ENCODE results near the gene RGS13.

Gene RGS13

GRCh38 chr1:192703283-192704206 is 67.6 kb downstream of the RGS13 start:
- Mint-ChIP-seq H3K4me3 (no peak overlapping the region), H3K27ac (no peak overlapping the region), H3K36me3 (ENCODE audit: low read depth) (no peaks in the 10 kb centered on the region), H3K9me3 (no peaks in the 10 kb centered on the region), H3K27me3 (ENCODE audit: low read depth, poor library complexity) (no peaks in the 10 kb centered on the region), H3K4me1 (peaks cover 5% of the 10 kb centered on the region)
- TF ChIP-seq CTCF (IDR thresholded peaks at IDR 0.05): no peak
- DNase-seq: no peak

GRCh38 chr1:192705510-192705909 is 69.6 kb downstream of the RGS13 start:
- TF ChIP-seq CTCF (IDR thresholded peaks at IDR 0.05): no peak
- no peak for DNase-seq
- H3K4me3 Mint-ChIP-seq: no peak overlapping the region
- no peaks in the 10 kb centered on the region for H3K9me3 Mint-ChIP-seq
- H3K27me3 Mint-ChIP-seq (ENCODE audit: low read depth, poor library complexity): no peaks in the 10 kb centered on the region
- H3K4me1 Mint-ChIP-seq: peaks cover 5% of the 10 kb centered on the region
- H3K27ac Mint-ChIP-seq: no peak overlapping the region
- H3K36me3 Mint-ChIP-seq (ENCODE audit: low read depth): no peaks in the 10 kb centered on the region

GRCh38 chr1:192706936-192707335 is 71.0 kb downstream of the RGS13 start:
- no peaks in the 10 kb centered on the region for H3K36me3 Mint-ChIP-seq (ENCODE audit: low read depth)
- H3K27ac Mint-ChIP-seq: no peak overlapping the region
- peaks cover 9% of the 10 kb centered on the region for H3K4me1 Mint-ChIP-seq
- no peaks in the 10 kb centered on the region for H3K27me3 Mint-ChIP-seq (ENCODE audit: low read depth, poor library complexity)
- DNase-seq: no peak
- no peak for TF ChIP-seq CTCF (IDR thresholded peaks at IDR 0.05)
- H3K9me3 Mint-ChIP-seq: no peaks in the 10 kb centered on the region
- H3K4me3 Mint-ChIP-seq: no peak overlapping the region

- Mint-ChIP-seq H3K9me3 (no peaks in the 10 kb centered on the region), H3K36me3 (ENCODE audit: low read depth) (no peaks in the 10 kb centered on the region), H3K4me3 (no peak overlapping the region), H3K27me3 (ENCODE audit: low read depth, poor library complexity) (no peaks in the 10 kb centered on the region), H3K4me1 (peaks cover 10% of the 10 kb centered on the region), H3K27ac (no peak overlapping the region)
- no peak for TF ChIP-seq CTCF (IDR thresholded peaks at IDR 0.05)
- DNase-seq: no peak
These were observed 72.1 kb downstream of the RGS13 start for GRCh38 chr1:192707978-192708547.

- no peak for TF ChIP-seq CTCF (IDR thresholded peaks at IDR 0.05)
- Mint-ChIP-seq H3K36me3 (ENCODE audit: low read depth) (no peaks in the 10 kb centered on the region), H3K27ac (no peak overlapping the region), H3K4me1 (peaks cover 5% of the 10 kb centered on the region), H3K27me3 (ENCODE audit: low read depth, poor library complexity) (no peaks in the 10 kb centered on the region), H3K9me3 (no peaks in the 10 kb centered on the region), H3K4me3 (no peak overlapping the region)
- DNase-seq: no peak
These were observed 73.6 kb downstream of the RGS13 start for GRCh38 chr1:192709544-192709943.

Measured in nephron progenitor cell (in vitro differentiated cells).